Midbrain (tissue), 1 donor: ENCODE data around the gene FLRT1.

Experiments
- DNase-seq: peaks from one replicate; lab custom pipeline; 2025; lab: John Stamatoyannopoulos, UW

Gene FLRT1

DNA sequence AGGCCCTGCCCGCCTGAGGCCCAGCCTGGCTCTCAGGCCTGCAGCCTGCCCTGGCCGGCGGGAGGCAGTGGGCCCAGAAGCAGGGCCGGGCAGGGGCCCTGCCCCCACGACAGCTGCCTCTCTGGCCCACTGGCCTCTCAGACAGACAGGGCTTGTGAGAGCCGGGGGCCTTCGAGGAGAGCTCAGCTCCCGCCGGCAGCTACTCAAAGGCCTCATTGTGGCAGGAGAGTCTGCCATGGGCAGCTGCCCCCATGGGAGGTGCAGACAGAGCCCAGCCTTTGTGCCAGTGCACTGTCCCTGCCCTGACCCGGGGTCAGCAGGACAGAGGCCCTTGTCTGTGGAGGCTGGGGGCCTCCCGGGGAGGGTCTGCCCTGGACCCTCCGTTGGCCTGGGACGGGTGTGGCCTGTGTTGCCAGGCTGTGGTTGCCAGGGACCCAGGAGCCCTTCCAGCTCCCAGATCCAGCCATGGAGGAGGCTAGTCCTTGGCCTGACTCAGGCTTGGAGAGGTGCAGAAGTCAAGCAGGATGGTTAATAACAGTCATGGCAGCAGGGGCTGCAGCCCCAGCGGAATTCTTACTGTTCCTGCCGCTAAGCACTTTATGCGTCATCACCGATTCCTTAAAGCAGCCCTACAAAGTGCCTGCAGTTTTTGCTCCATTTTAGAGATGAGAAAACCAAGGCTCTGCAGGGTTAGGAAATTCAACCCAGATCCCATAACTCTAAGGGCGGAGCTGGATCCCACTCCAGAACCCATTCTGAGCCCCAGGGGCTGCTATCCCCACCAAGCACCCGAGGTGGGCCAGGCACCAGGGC lies 12.5 kb downstream of the FLRT1 start:
- DNase-seq = peak; percentile 95

DNA sequence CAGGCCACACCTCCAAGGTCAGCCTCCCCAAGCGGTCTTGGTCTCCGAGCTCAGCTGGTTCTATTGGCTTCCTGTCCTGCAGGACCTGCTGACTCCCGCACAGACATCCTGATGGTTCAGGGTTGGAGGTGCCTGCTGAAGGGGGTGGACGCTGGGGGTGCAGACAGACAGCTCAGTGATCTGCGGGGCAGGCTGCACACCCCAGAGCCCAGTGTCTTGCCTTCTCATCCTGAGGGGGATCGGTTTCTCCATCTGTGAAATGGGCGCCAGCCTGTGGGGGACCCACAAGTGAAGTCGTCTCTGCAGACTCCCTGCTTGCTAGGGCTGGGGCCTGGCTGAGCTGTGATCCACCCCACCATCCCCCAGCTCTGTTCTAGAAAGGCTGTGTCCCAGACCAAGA lies 13.8 kb downstream of the FLRT1 start:
- DNase-seq = no peak

DNA sequence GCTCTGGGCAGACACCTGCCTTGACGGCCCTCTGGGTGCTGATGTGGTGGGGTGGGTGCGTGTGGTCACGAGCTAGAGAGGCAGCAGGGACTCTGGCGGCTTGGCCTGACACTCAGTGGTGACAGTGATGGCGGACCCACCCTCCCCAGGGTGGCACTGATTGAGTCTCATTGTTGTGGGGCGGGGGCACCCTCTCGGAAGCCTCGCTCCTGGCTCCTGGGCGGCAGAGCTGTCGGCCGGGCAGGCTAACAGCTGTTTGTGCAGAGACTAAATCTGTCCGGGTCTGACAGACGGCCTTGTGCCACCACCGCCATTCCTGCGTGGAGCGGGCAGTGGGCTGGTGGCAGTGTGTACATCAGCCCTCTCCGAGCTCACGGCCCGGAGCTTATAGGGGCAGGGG lies 15.6 kb downstream of the FLRT1 start:
- no peak for DNase-seq

DNA sequence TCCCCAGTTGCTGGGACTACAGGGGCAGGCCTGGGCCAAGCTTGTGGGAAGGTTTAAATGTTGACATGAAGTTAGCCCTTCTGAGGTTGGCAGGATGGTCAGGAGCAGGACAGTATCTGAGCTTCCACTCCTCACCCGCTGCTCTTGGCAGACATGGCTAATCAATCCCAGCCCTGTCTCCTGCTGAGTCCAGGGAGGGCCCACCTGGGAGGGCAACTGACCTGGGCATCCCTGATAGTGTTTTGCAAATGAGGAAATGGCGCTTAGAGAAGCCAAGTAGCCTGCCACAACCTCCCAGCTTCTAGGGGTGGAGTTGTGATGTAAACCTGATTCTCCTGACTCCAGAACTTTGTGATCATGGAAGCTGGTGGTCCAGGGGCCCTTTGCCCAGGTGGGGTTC lies 16.7 kb downstream of the FLRT1 start:
- no peak for DNase-seq

DNA sequence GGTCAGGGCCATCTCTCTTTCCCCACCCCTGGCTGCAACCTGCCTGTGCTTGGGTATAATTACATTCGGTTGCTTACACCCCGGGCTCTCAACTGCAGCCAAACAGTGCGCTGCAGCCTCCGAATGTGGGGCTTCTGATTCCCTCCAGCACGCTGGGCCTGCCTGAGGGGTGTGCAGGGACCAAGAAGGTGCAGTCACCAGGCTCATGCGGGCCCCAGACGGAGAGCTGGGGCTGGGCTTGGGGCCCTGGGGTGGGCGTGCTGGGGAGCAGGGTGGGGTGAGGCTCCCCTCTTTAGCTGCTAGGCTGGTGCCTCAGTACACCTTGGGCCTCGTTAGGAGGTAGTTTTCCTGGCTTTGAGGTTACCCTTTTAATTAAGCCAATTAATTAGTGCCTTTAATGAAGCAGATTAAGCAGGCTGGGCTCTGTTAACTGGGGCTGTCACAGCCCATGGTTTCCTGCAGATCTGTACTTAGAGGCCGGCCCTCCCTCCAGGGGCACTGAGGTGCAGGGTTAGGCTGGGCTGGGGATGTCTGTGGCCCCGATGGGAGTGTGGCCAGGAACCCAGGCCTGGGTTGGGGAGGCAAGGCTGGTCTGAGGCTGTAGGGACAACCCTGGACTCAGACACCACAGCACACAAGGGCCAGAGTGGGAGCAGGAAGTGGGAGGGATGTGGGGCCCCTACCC lies 17.3 kb downstream of the FLRT1 start:
- DNase-seq = no peak

DNA sequence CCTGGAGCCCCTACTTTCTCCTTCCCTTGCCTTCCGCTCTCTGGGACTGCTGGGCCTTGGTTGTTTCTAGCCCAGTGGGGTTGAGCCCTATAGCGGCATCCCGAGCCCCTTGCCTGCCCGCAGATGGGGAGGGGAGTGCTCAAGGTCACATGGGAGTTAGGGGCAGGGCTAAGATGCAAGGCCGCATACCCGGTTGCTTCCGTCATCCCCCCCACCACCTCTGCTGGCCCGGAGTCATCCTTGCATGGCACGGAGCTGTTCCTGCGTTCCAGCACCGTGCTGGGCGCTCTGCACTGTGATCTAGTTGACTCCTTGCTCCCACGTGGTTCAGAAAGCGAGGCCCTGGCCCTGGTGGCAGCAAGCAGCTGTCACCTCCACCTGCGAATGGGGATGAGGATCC lies 18.0 kb downstream of the FLRT1 start:
- DNase-seq = no peak

DNA sequence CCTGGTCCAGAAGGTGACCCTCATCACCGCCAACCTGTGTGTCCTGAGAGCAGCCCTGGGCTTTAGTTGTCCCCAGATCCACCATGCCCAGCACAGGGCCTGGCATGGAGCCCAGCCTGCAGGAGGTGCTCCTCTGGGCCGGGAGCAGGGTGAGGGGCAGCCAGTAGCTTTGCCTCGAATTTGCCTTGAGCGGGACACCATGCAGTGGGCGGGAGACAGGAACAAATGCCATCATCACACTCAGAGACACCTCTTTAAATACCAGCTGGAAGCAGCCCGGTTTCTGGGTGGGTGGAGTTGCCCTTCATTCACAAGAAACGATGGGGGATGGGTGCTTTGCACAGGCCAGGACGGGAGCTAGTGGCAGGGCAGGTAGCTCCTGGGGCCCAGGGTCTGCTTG lies 19.3 kb downstream of the FLRT1 start:
- no peak for DNase-seq

DNA sequence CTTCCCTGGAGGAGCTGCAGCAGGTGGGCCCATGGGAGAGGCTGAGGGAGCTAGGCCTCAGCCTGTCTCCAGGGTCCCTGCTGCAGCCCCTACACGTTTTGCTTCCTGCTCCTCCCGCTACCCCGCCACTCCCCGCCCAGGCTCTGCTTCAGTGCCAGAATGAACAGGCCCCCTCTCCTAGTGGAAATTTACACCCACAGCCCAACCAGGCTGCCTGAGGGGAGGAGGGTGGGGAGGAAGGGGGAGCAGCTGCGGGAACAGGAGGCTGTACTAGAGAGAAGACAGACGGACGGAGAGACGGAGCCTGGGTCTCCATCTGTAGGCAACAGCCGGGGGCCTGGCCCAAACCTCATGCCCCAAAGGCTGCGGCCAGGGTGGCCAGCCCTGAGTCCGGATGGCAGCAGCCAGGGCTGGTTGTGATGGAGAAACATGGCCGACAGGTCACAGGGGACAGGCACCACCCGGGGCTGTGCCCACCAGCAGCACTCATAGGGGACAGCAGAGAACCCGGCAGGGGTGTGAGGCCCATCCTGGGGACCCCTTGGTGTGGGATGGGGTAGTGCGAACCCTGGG lies 20.6 kb downstream of the FLRT1 start:
- peak; percentile 35 for DNase-seq

DNA sequence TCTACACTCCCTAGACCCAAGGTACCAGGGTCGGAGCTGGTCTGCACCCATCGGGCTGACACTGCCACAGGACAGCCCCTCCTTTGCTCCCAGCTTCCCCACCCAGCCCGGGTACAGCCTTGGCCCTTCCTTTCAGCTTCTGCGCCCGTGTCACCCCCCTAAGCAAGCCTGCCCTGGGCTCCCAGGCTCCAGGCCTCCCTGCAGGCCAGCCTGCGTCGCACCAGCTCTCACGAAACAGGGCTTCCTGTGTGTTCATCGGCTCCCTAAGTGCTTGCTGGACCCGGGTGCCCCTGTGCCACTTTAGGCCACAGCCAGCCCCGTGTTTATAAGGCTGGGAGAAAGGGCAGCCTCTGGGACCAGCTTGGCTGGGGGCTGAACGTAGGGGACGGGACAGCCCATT lies 21.1 kb downstream of the FLRT1 start:
- no peak for DNase-seq

DNA sequence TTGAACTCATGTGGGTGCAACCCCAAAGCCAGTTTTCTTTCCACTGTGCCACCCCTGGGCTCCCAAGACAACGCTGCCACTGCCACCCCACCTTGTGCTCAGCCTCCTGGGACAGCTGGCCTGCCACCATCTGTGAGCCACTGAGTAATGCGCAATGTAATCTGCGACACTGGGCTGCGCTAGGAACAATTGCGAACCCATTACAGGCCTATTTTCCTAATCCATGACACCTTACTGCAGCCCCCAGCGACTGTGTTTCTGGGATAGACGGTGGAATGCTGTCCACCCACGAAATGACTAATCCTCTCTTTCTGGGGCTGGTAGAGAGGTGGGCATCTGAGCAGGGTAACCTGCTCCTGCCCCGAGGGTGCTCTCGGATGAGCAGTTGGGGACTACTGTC lies 22.2 kb downstream of the FLRT1 start:
- DNase-seq = no peak

DNA sequence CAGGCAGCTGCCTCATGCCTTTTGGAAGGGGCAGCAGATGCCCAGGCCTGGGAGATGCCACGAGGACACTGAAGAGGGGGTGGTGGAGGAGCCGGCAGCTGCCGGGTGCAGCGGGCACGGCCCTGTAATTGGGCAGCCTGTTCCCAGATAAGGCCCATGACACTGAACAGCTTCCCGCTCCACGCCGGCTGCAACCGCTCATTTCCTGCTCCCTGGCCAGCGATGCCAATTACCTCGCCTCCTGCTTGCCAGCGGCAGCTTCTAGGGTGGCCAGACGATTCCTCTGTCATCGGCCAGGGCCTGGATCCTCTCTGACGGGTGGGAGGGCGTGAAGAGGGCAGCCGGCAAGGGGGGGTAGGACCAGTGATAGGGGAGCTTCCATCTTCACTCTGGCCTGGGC lies 22.8 kb downstream of the FLRT1 start:
- DNase-seq = no peak

DNA sequence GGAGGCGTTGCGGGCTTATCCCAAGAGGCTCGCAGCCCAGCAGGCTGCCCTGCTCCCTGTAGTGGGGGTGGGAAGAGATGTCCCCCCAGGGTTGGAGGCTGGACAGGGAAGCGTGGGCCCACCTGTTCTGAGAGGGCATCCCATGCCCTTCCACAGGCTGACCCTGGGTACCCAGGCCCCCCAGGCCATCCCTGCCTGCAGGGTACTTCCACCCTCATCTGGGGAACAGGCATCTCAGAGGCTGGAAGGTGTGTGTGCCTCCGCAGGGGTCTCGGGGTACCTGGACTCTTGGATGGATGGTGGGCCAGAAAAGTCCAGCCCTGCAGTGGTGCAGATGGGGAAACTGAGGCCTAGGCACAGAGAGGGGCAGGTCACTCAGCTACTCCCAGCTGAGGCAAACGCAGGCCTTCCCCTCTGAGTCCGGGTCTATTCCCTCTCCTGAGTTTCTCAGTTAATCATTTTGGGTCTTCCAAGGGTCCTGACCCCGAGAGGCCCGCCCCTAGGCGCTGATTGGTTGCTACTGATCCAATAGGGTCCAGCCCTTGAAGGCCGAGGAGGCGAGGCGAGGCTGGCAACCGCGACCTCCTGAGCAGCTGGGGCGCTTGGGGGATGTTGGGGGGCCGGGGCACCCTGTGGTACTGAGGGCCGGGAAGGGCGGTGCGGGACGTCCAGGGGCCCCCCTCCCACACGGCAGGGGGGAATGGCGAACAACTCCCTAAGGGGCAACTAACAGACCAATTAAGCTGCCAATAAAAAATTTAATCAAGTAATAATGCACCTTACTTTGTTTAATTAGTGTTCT lies 23.8 kb downstream of the FLRT1 start:
- no peak for DNase-seq

DNA sequence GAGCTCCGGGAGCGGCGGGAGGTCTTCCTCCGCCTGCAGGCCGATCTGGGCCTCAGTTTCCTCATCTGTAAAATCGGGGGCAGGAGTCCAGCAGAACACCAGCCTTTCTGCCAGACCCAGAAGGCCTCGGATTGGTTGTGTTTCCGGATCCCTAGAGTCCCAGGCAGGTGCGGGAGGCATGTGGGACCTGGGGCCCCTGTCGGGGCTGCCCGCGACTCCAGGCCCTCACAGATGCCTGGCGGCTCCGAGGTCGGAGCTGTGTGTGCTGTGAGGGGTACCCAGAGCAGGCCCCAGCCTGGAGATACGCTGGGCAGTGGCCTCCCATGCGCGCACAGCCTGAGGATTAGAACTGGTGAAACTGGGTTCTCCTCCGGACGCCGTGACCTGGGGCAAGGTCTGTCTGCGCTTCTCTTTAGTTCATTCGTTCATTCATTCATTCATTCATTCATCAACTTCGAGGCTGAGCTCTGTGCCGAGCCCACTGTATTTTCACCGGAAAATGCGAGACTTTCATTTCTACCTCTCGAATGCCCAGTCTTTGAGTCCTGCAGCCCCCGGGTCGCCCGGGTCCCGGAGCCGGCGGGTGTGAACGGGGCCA lies 24.6 kb downstream of the FLRT1 start:
- no peak for DNase-seq

DNA sequence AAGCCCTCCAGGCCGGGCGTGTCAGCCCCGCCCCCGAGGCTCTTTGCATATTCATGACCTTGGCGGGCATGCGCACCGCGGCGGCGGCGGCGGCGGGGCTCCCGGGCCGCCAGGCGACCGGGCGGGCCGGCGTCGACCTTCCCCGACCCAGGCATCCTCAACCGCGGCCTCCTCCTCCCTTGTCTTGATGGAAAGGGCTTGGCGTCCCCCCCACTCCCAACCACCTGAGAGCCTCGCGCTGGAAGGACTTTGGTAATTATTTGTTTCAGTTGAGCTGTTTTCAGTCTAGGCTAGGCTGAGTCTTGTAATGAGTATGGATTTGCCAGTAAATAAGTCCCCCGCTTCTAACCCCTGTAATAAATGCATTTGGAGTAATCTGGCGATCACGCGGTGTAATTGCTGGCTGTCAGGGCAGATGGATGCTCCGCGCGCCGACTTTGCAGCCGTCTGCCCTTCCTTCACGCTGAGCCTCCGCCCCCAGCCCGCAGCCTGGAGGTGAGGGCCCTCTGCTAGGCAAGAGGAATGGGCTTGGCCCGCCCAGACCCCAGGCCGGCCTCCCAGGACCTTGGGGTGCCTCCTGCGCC lies 25.2 kb downstream of the FLRT1 start:
- peak; percentile 68 for DNase-seq

DNA sequence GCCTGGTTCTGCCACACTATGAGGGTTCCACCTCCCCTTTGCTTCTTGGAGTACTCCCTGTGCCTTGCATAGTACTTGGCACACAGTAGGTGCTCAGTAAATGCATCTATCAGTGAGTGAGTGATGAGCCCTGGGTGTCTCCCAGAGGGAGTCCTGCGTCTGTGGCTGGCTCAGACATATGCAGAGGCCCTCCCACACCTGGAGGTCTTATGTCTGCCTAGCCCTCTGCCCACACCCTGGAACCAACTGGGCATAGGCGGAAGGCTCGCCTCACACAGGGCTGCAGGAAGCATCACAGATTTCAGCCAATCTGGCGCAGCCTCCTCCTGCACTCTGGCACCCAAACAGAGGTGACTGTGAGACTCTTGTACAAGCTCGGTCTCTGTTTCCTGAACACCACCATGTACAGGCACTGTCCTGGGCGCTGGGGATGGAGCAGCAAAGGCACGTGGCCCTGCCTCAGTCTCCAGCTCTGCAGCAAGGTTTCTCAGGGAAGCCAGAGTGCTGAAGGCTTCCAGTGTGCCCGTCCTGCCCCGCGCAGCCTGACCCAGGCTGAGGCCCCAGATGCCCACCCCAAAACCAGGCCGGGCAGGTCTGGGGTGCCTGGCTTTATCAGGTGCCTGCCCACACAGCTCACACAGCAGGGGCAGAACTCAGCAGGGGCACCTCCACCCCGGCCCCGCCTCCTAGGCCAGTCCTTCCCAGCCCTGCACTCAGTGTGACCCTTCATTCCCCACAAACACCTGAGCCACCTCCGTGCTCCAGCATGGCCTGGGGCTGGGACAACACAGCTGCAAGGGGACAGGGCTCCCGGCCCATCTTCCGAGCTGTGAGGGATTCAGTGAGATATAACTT lies 26.7 kb downstream of the FLRT1 start:
- DNase-seq = no peak

DNA sequence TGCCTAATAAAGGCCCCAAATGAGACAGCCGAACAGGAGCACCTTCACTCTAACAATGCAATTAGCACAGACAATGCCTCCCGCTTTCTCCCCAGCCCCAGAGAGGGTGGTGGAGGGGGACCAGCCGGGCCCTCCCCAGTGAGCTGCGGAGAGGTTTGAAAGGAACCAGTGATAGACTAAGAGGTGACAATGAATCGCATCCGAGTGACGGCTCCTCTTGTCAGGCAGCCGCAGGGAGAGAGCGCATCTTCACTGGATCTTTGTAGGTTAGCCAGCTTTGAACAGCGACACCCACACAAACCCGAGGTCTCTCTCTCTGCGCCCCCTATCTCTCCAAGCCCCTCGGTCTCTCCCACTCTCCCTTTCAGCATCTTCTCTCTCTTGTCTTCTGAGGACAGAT lies 28.0 kb downstream of the FLRT1 start:
- no peak for DNase-seq

DNA sequence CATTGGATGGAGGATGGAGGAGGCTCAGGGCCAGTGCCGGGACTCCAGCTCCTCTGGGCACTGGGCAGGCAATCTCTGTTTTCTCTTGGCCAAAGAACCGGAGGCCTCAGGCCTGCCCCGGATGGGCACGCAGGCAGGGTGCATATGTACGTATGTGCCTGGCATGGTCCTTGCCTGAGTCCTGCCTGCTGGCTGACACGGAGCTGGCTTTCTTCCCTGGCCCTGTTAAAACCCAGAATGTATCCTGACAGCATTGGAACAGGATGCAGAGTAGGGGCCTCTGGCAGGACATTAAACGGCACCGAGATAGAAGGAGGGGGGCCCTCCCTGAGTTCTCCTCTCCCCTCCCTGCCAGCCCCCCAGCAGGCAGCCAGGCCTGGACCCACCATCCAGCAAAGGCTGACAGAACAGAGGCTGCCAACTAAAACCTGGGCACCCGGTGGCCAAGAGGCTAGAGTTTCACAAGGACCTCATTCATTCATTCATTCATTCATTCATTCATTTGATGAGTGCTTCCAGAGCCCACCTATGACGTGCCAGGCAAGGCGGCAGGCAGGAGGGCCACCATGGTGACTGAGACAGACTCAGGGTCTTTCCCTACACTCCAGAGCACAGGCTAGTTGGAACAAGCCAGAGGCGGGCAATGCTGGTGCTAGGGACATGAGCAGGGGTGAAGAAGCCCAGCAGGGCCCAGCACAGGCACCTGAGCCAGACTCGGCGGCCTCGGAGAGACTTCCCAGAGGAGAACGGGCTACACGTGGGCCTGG lies 28.8 kb downstream of the FLRT1 start:
- DNase-seq = no peak

DNA sequence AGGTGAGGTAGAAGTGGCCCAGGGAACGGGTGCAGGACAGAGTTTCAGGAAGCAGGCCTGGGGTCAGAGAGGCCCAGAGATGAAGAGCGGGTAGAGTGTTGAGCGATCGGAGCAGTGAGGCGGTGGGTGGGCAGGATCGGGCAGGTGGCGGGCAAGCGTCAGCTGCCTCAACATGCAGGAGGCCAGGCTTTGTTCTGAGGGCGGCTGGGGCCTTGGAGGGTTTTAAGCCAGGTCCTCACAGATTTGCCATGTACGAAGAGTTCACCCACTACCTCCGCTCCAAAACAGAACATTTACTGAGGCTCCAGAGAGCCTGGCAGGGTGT lies 29.4 kb downstream of the FLRT1 start:
- DNase-seq = no peak

DNA sequence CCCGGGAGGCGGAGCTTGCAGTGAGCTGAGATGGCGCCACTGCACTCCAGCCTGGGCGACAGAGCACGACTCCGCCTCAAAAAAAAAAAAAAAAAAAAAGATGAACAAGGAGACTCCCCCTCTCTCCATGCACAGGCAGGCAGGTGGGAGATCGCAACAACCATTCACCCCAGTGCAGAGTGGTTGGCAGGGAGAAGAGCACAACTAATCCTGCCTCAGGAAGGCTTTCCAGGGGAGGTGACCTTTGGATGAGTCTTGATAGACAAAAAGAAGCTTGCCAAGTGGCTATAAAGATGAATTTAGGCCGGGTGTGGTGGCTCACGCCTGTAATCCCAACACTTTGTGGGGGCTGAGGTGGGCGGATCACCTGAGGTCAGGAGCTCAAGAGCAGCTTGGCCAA lies 30.0 kb downstream of the FLRT1 start:
- no peak for DNase-seq
